HG03457 (cell line): ENCODE results near the gene FAM228B.
"Not testable (repeated sequence)": the region's sequence is repeated elsewhere in the genome, so short reads cannot be mapped to it uniquely, and the experiment has no call there.

Experiments used
- ATAC-seq: cut with Tn5 transposase; IDR thresholded peaks from one replicate; pipeline ENCODE4 v1.9.1; 2021; ENCODE audit warnings: moderate number of reproducible peaks; ENCODE audit not compliant: unreplicated experiment

The FAM228B gene

DNA sequence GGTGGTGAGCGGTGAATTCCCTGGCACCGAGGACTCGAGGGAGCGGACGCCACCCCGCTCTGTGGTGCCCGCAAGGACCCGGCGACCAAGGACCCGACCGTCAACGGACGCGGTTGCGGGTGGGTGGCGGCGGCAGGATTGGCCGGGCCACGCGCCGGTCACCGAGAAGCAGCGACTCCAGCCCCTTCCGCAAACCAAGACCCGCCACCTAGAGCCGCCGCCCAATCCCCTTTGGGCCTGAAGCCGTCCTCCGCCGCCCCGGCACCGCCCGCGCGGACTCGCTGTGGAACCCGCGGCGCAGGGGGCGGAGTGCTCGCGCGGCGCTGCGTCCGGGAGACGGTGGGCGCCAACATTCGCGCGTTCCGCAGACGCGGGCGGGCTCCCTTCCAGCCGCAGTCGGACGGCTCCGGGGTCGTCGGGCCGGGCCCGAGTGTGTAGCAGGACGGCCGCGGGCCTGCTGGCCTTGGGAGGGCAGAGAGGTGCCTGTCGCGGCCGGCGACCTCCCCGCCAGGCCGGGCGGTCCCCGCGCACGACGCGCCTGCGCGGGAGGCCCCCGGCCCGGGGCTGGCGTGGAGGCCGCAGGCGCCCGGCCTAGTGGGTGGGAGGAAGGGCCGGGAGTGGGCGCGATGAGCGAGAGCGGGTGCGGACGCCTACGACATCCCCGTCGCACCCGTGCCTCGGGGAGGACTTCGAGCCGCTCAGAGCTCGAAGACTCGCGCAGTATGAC is at the start of gene FAM228B, which contains the start of gene PFN4:
TSS of gene FAM228B (plus strand) at position 275 of the 727 bp plus-strand sequence. CDS start 893 bp downstream, outside the sequence.
TSS of gene PFN4 (minus strand) at position 140 of the 727 bp plus-strand sequence. CDS start 799 bp downstream, outside the sequence.
- peak; percentile 87 for ATAC-seq

DNA sequence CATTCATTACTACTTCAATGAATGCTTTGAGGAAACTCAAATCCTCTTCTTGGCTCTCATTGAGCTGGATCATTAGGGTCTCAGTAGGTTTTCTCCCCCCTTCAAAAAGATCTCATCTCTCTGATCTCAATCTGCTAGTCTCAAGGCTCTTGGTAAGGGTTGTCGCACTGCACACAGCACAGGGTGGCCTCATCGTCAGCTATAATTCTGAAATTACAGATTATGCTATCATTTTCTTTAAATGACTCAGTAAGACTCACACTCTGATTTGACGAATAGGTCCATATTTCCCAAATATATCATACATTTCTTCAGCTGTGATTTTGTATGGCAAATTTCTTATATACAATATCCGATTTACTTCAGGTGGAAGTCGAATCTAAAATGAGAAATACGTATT is 49.5 kb upstream of the FAM228B start:
- no peak for ATAC-seq

DNA sequence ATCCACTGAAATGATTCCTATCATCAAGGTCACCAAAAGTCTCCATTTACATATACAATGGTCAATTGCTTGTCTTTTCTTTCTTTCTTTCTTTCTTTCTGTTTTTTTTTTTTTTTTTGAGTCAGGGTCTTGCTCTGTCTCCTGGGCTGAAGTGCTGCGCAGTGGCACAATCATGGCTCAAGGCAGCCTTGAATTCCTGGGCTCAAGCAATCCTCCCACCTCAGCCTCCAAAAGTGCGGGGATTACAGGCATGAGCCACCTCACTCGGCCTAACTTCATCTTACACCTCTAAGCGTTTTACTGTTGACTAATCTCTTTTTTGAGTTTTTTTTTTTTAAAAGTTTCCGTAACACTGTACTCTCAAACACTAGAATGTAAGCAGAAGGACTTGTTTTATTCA is 48.0 kb upstream of the FAM228B start:
- no peak for ATAC-seq

DNA sequence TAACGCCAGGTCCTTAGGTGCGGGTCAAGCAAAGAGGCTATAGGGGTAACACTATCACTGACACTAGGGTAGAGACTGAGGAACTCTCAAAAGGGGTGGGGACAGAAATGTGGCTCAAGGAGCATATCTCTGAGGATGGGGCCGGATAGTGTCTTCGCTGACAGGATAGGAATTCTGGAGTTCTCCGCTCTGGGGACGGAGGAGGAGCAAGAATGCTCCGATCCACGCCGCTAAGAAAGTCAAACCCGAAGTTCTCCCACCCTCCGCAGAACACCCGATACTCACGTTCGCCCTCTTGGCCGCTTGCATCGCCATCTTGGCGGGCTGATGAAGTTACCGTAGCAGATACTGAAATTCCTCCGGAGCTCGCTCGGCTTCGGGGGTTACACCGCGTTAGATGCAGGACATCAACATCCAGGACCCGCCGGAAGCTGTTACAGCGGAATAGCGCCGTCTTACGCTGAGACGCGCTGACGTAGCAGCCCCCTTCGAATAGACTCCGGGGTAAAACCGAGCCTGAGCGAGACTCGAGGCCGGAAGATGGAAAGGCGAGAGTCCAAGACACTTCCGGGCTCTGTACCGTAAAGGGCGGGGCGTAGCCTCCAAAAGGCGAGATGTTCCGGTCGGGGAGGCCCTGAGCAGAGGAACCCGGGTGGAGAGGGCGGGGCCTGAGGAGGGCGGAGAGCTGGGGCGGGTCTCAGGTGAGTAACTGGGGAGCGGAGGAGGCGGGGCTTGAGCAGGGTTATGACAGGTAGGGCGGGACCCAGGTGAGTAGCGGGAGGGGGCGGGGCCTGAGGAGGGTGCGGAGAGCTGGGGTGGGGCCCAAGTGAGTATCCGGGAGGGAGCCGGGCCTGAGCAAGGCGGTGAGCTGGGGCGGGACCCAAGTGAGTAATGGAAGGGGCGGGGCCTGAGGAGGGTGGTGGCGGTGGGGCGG is 47.1 kb upstream of the FAM228B start, which contains the start of gene SF3B6:
TSS of gene SF3B6 (minus strand) at position 412 of the 934 bp plus-strand sequence. CDS start at position 315, 97 bp downstream.
- ATAC-seq, result peak; percentile 87

DNA sequence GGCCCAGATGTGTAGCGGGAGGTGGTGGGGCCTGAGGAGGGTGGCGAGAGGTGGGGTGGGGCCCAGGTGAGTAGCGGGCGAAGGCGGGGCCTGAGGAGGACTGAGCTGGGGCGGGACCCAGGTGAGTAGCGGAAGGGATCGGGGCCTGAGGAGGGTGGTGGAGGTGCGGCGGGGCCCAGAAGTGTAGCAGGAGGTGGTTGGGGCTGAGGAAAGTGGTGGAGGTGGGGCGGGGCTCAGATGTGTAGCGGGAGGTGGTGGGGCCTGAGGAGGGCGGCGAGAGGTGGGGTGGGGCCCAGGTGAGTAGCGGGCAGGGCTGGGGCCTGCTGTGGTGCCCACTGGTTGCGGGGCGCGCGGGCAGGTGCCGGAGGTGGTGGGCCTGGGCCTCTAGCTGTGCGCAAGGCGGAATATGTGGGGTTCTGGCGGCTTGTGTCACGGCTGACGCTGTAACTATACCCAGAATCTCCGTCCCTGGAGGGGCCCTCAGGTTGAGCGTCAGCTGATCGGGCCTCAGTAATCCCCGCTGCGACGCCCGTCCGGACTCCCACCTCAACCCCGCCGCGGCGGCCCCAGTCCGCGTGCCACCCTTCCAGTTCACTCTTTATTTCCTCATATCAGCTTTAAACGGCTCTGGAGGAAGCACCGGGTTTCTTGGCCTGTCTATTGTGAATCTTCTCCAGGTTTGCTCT is 46.3 kb upstream of the FAM228B start:
- ATAC-seq, result peak; percentile 0

DNA sequence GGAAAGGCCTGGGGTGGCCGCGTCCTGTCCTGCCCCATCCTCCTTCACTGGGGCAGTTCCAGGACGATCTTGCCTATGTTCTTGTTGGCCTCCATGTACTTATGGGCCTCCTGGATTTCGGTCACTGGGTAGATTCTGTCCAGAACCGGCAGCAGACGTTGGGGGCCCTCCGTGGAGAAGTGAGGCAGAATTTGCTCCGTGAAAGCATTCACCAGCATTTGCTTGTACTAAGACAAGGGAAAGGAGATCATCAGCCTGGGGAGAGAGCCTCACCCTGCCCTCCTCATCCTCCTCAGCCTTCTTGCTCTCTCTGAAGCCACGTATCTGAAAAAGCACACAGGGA is 45.8 kb upstream of the FAM228B start:
- ATAC-seq, result no peak

DNA sequence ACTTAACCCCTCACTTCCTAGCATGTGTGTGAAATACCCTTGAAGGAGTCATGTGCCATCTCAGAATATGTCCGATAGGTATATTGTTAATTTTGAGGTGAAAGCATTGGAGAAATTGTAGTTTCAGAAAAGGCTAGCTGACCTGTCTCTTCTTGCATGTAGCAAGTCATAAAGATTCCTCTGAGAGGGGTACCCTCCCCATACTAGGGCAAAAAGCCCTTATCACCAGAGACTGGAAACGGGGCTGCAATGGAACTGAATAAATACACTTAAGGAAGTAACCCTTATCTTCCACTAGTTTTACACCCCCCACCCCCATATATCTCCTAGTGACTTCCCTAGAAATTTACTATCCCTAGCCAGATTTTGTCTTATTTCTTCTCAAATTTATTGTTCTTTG is 45.4 kb upstream of the FAM228B start:
- ATAC-seq, result no peak

DNA sequence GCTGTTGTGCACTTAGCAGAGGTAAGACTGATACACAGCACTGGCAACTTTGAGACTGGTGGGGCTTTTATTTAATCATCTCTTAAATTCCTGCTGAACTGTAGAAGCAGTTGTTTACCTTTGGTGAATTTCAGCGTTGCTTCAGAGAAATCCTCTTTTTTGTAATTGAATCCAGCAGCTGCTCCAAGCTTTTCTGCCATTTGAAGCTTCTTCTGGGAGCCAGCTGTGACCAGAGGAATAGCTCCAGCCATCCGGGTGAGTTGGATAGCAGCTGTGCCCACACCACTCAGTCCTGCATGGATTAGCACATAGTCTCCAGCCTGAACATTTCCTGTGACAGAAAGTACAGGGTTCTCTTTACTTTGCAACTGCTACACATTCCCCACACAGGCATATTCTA is 42.6 kb upstream of the FAM228B start:
- no peak for ATAC-seq

DNA sequence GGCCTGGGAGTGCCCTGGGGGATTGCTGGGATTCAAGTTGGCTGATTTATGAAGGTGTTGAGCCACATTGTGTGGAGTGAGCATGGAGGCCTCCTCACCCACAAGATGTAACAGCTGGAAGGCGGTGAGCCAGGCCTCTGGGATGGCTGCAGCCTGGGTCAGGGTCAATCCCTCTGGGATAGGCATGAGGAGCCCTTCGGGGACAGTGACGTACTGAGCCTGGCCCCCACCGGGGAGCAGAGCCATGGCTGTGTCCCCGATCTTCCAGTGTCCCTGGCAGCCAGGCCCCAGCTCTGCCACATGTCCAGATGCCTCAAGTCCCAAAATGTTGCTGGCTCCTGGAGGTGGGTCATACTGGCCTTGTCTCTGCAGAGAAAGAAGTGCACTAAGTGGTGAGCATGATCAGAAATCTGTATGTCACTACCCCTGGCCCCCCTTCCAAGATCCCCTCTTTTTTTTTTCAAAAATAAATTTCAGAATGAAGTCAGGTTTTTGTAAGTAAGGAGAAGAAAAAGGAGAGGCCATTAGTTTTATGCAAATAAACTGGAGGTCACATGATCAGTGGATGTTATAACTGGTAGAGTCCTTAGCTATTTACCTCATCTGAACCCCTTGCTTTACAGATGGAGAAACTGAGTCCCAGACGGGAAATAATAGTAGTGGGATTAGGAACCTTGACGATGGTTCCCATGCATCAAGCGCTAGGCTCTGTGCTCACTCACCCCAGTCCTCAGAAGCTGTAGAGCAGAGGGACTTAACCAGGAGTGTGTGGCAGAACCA is 40.3 kb upstream of the FAM228B start:
- ATAC-seq, result no peak

DNA sequence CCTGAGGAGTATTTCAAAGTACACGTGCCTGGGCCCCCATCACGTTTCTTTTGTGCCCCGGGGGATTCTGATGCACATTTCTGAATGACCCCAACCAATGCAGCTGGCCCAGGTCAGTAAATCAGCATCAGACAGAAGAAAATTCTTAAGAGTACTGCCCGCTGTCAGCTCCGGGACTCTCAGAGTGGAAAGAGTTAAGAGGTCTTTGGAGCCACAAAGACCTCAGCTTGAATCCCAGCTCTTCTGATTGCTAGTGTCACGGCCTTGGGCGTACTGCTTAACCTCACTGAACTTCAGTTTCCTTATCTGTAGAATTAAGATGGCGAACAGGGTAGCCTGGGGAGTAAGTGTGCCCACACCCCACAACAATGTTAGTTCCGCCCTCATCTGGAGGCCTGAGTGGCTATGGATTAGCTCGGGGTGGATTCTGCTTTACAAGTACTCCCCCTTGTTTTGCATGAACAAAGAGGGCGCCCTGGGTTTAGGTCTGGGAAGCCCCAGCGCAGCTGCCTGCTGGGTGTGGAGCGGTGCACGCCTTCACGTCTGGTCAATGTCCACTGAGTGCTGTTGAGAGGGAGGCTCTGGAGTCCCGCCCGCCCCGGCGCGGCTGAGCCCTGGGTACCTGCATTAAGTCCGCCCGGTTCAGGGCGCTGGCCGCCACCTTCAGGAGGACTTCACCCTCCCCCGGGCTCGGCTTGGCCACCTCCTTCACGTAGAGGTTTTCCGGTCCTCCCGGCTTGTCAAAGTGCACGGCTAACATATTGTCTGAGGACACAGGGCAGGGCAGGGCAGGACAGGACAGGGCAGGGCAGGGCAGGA is 39.5 kb upstream of the FAM228B start:
- ATAC-seq, result peak; percentile 60

DNA sequence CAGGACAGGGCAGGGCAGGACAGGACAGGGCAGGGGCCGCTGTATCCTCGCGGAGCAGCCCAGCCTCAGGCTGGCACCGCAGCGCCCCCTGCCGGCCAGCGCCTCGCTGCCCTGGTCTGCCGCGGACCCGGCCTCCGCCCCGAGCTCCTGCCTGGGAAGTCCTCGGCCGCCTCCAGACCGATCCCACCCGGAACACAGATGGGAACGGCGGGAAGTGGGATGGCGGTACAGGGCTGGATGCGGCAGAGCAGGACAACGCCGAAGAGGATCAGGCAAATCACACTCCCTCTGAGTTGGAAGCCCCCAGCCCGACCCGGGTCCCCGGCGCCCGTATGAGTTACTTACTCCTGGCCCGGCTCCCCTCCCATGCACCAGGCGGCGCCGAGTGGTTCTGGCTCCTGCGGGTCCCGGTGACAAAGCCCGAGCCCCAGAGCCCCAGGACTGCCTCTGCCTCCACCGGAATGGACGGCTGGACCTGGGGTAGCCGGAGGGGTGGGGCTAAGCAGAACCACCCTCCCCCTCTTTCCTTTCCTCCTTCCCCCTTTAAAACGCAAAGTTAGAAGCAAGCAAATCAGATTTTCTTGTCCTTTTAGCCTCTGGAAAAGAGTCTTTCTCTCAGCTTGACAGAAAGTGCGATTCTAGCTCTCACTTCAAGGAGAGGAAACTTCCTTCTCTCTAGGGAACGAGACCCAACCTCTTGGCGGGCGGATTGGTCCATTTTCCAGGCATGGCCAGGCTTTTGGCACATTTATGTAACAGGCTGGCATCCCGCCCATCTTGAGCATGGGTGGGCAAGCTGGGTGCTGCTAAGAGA is 38.7 kb upstream of the FAM228B start, which contains the start of gene TP53I3:
TSS of gene TP53I3 (minus strand) at position 449 of the 814 bp plus-strand sequence. CDS start 508 bp downstream, outside the sequence.
- ATAC-seq, result peak; percentile 67

DNA sequence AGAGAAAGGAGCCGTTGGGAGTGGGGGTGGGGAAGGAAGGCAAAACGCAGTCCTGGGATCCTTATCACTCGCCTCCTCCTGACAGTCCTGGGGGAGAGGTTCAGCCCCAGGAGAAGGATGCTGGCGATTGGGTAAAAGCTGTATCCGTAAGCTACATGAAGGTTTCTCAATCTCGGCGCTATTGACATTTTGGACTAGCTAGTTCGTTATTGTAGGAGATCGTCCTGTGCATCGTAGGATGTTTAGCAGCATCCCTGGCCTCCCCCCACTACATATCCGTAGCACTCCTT is 38.1 kb upstream of the FAM228B start:
- ATAC-seq, result no peak

DNA sequence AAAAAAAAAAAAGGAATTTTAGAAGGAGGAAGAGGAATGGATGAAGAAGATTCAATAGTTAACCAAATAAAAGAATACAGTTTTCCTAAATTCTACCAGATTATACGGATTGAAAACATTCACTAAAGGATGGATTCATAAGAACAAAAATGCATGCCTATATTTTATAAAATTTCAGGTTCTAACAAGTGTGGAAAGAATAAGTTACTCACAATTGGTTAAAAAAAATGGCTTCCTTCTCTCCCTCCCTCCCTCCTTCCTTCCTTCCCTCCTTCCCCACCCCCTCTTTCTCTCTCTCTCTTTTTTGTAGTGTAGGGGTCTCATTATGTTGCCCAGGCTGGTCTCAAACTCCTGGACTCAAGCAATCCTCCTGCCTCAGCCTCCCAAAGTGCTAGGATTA is 37.0 kb upstream of the FAM228B start:
- no peak for ATAC-seq

DNA sequence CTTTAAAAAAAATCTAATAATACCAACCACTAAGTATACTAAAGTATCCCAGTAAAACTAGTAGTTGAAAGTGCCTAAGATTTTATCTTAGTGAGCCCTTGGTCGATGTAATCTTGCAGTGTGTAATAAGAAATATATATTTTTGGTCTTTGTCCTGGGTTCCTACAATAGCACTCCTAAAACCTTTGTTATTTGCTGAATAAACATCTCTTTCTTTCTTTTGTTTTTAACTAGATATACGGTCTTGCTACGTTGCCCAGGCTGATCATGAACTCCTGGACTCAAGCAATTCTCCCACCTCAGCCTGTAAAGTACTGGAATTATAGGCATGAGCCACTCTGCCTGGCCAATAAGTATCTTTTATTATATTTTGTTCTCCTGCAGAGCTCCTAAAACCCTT is 36.2 kb upstream of the FAM228B start:
- no peak for ATAC-seq

DNA sequence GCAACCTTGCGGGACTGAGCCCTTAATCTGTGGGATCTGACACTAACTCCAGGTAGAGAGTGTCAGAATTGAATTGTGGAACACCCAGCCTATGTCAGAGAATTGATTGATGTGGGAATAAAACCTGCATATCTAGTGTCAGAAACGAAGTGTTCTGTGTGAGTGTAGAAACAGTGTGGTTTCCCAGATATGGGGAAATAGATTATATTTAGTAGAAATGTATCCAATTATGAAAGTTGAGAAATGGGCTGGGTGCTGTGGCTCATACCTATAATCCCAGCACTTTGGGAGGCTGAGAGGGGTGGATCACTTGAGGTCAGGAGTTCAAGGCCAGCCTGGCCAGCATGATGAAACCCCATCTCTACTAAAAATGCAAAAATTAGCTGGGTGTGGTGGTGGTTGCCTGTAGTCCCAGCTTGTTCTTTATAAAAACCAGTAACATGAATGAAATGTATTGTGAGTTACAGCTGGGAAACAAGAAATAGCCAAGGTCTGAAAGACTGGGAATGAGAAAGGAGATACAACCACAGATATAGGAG is 34.4 kb upstream of the FAM228B start:
- ATAC-seq, result no peak

DNA sequence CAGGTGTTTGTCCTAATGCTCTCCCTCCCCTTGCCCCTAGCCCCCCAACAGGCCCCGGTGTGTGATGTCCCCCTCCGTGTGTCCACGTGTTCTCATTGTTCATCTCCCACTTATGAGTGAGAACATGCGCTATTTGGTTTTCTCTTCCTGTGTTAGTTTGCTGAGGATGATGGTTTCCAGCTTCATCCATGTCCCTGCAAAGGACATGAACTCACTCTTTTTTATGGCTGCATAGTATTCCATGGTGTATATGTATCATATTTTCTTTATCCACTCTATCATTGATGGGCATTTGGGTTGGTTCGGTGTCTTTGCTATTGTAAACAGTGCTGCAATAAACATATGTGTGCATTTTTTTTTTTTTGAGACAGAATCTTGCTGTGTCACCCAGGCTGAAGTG is 30.0 kb upstream of the FAM228B start:
- not testable (repeated sequence) for ATAC-seq

DNA sequence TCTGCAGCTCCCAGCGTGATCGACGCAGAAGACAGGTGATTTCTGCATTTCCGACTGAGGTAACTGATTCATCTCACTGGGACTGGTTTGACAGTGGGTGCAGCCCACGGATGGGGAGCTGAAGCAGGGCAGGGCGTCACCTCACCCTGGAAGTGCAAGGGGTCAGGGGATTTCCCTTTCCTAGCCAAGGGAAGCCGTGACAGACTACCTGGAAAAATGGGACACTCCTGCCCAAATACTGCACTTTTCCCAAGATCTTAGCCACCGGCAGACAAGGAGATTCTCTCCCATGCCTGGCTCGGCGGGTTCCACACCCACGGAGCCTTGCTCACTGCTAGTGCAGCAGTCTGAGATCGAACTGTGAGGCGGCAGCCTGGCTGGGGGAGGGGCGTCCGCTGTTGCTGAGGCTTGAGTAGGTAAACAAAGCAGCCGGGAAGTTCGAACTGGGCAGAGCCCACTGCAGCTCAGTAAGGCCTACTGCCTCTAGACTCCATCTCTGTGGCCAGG is 28.0 kb upstream of the FAM228B start:
- ATAC-seq, result not testable (repeated sequence)

DNA sequence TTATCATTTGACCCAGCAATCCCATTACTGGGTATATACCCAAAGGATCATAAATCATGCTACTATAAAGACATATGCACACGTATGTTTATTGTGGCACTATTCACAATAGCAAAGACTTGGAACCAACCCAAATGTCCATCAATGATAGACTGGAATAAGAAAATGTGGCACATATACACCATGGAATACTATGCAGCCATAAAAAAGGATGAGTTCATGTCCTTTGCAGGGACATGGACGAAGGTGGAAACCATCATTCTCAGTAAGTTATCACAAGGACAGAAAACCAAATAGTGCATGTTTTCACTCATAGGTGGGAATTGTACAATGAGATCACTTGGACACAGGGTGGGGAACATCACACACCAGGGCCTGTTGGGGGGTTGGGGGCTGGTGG is 22.5 kb upstream of the FAM228B start:
- not testable (repeated sequence) for ATAC-seq
